ENCODE data around the gene ZDHHC14.
"Not testable (repeated sequence)": the region's sequence is repeated elsewhere in the genome, so short reads cannot be mapped to it uniquely, and the experiment has no call there.

- TF ChIP-seq CTCF (conservative IDR thresholded peaks at IDR 0.05 in 1 of 2, IDR thresholded peaks at IDR 0.05 in 1 of 2; ENCODE audit: extremely low read depth in 1 of 2, insufficient read depth in 1 of 2, low read depth in 1 of 2, low read length in 2 of 2); EZH2 (IDR thresholded peaks at IDR 0.05; ENCODE audit: borderline replicate concordance, low read length): not testable (repeated sequence)
Measured at GRCh38 chr6:157408427-157408826, 27.4 kb downstream of the ZDHHC14 start.
